GM18520 (cell line): ENCODE measurements around the gene ELMOD2.

ENCODE experiments used
- ATAC-seq: cut with Tn5 transposase; IDR thresholded peaks from one replicate; pipeline ENCODE4 v1.9.1; 2021; ENCODE audit not compliant: unreplicated experiment

The ELMOD2 gene

GRCh38 chr4:140579278-140579677 is 55.3 kb downstream of the ELMOD2 start:
- ATAC-seq: no peak

GRCh38 chr4:140581078-140581477 is 57.1 kb downstream of the ELMOD2 start:
- no peak for ATAC-seq

GRCh38 chr4:140584439-140584838 is 60.5 kb downstream of the ELMOD2 start:
- ATAC-seq: no peak

GRCh38 chr4:140595065-140595464 is 71.1 kb downstream of the ELMOD2 start:
- ATAC-seq: no peak

- no peak for ATAC-seq
Observed at GRCh38 chr4:140600408-140600807, 76.4 kb downstream of the ELMOD2 start.

- ATAC-seq: no peak
Observed at GRCh38 chr4:140602714-140603113, 78.7 kb downstream of the ELMOD2 start.

- no peak for ATAC-seq
Observed at GRCh38 chr4:140603286-140603685, 79.3 kb downstream of the ELMOD2 start.
